Measurements from ENCODE around the gene TARS3. TPM values are rescaled to one million over a fixed set of nuclear protein-coding genes. Genes with fewer than 3 reads are reported as not detected.

TARS3 gene
- total and polyA plus RNA-seq, 2 donors from 2014 or later: 7.8 to 13.8 TPM

DNA sequence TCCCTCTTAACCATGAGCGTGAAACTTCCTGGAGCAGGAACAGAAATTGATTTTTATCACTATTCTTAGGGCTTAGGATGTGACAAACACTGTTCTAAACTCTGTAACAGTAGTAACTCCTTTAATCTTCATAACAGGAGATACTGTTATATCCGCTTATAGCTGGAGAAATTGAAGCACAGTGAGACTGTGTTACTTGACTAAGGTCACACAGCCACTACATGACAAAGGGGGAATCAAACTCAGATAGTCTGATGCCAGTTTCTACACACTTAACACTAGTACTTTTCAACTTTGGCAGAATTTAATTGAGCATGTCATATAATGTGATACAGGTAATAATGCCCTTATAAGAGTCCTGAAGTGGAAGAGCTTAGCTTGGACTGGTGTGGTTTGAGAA is 800 bp upstream of the TARS3 start:
- DNase-seq (no peak), FAIRE-seq (no peak)
- H3K36me3 ChIP-seq (ENCODE audit: control insufficient read depth in 2 of 3, insufficient read depth in 3 of 3, low read length in 3 of 3): peaks cover 0 to 7% (median 2%) of the 10 kb centered on the region in 3 donors
- no peak overlapping the region for H3K27ac ChIP-seq (ENCODE audit: low read depth in 2 of 2, low read length in 2 of 2)
- TF ChIP-seq, protein P1, sequence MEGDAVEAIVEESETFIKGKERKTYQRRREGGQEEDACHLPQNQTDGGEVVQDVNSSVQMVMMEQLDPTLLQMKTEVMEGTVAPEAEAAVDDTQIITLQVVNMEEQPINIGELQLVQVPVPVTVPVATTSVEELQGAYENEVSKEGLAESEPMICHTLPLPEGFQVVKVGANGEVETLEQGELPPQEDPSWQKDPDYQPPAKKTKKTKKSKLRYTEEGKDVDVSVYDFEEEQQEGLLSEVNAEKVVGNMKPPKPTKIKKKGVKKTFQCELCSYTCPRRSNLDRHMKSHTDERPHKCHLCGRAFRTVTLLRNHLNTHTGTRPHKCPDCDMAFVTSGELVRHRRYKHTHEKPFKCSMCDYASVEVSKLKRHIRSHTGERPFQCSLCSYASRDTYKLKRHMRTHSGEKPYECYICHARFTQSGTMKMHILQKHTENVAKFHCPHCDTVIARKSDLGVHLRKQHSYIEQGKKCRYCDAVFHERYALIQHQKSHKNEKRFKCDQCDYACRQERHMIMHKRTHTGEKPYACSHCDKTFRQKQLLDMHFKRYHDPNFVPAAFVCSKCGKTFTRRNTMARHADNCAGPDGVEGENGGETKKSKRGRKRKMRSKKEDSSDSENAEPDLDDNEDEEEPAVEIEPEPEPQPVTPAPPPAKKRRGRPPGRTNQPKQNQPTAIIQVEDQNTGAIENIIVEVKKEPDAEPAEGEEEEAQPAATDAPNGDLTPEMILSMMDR (IDR thresholded peaks at IDR 0.05; ENCODE audit: borderline replicate concordance, extremely low read depth, insufficient read depth): no peak
- no peak overlapping the region for H3K4me3 ChIP-seq (ENCODE audit: low read length in 3 of 3)
- no peaks in the 10 kb centered on the region for H3K9me3 ChIP-seq (ENCODE audit: control insufficient read depth in 2 of 3, insufficient read depth in 1 of 3, low read length in 3 of 3)
- no peaks in the 10 kb centered on the region for H3K27me3 ChIP-seq (ENCODE audit: control insufficient read depth, insufficient read depth, low read length)
- no peak overlapping the region for H3K9ac ChIP-seq (ENCODE audit: low read length in 3 of 3)
- intact Hi-C loops (cut with DNase I): no loop called here
- H3K4me1 ChIP-seq (ENCODE audit: control insufficient read depth in 2 of 3, insufficient read depth in 2 of 3, low read depth in 1 of 3, low read length in 3 of 3): peaks cover 0 to 4% (median 0%) of the 10 kb centered on the region in 3 donors

DNA sequence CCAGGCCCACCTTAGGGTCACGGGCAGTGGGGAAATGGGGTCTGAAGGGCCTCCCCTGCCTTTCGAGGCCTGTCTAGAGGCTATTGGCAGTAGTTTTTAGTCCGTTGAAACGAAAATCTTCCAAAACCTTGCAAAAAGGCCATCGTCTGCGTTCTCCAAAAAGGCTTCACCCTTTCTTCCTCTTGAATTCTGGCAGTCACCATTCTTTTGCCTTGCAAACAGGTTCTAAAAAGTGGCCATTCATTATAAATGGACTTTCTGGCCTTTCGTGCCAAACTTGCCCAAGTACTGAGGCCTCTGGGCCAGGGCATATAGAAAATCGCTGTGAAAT is 367 bp upstream of the TARS3 start:
- Histone ChIP-seq H3K9me3 (ENCODE audit: control insufficient read depth in 2 of 3, insufficient read depth in 1 of 3, low read length in 3 of 3) (no peaks in the 10 kb centered on the region), H3K27me3 (ENCODE audit: control insufficient read depth, insufficient read depth, low read length) (no peaks in the 10 kb centered on the region), H3K4me3 (ENCODE audit: low read length in 3 of 3) (peak overlapping the region in 2 of 3 donors; percentile 52 to 61), H3K36me3 (ENCODE audit: control insufficient read depth in 2 of 3, insufficient read depth in 3 of 3, low read length in 3 of 3) (peaks cover 2 to 10% (median 3%) of the 10 kb centered on the region in 3 donors), H3K9ac (ENCODE audit: low read length in 3 of 3) (no peak overlapping the region), H3K27ac (ENCODE audit: low read depth in 2 of 2, low read length in 2 of 2) (no peak overlapping the region), H3K4me1 (ENCODE audit: control insufficient read depth in 2 of 3, insufficient read depth in 2 of 3, low read depth in 1 of 3, low read length in 3 of 3) (peaks cover 0 to 4% (median 0%) of the 10 kb centered on the region in 3 donors)
- TF ChIP-seq, protein P1 (IDR thresholded peaks at IDR 0.05; ENCODE audit: borderline replicate concordance, extremely low read depth, insufficient read depth): no peak
- DNase-seq (no peak), FAIRE-seq (no peak)
- intact Hi-C loops (cut with DNase I): no loop called here

DNA sequence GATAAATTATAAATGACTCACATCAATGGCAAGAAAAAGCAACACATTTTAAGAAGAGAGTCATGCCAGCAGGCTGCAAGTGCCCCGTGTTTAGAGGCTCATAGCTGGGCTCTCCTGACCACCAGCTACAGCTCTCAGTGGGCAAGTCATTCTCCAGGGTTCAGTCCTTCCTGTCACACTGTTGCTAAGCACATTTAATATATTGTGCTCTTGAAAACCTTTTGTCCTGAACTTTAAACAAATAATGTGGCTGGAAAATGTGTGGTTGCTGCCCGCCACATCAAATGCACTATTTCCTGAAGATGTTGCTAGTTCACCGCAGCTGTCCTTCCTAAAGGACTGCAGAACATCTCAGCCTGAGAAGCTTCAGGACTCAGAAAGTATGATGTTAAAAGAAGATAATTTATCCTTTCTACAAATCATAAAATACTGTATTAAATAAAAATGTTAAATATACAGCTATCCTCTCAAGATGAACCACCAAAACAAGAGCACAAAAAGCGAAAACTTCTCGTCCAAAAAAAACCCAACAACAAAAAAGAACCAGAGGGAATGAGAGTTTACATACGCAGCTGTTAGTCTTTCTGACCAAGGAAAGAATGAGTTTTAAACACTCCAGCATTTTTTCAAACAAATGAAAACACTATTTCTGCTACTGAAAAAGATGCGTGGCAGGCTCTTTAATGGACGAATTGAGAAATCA is 951 bp downstream of the TARS3 start:
- peak overlapping the region; percentile 67 to 85 (median 67) for H3K9ac ChIP-seq (ENCODE audit: low read length in 3 of 3)
- intact Hi-C loops (cut with DNase I): no loop called here
- peaks cover 2 to 19% (median 10%) of the 10 kb centered on the region in 3 donors for H3K36me3 ChIP-seq (ENCODE audit: control insufficient read depth in 2 of 3, insufficient read depth in 3 of 3, low read length in 3 of 3)
- no peaks in the 10 kb centered on the region for H3K27me3 ChIP-seq (ENCODE audit: control insufficient read depth, insufficient read depth, low read length)
- H3K4me1 ChIP-seq (ENCODE audit: control insufficient read depth in 2 of 3, insufficient read depth in 2 of 3, low read depth in 1 of 3, low read length in 3 of 3): peaks cover 0 to 4% (median 0%) of the 10 kb centered on the region in 3 donors
- TF ChIP-seq, protein P1 (IDR thresholded peaks at IDR 0.05; ENCODE audit: borderline replicate concordance, extremely low read depth, insufficient read depth): no peak
- FAIRE-seq (no peak), DNase-seq (peak in 2 of 5 donors; percentile 29 to 33)
- H3K4me3 ChIP-seq (ENCODE audit: low read length in 3 of 3): peak overlapping the region; percentile 66 to 79 (median 71)
- H3K27ac ChIP-seq (ENCODE audit: low read depth in 2 of 2, low read length in 2 of 2): peak overlapping the region in 1 of 2 donors; percentile 87
- no peaks in the 10 kb centered on the region for H3K9me3 ChIP-seq (ENCODE audit: control insufficient read depth in 2 of 3, insufficient read depth in 1 of 3, low read length in 3 of 3)
